Thoracic aorta (tissue), 2 donors: Measurements from ENCODE around the gene WRNIP1. TPM values are rescaled to one million over a fixed set of nuclear protein-coding genes. Genes with fewer than 3 reads are reported as not detected.

Source experiments
- ATAC-seq: fragments of 150-250 bp; one replicate; pipeline ENCODE4 v1.8.0; 2017; ENCODE audit warnings: low read depth; ENCODE audit not compliant: insufficient number of reproducible peaks, low FRiP score
- DNase-seq: peaks from one replicate; pipeline ENCODE4 v3.0.0-alpha.2; 2020; ENCODE audit warnings: low spot score
- H3K27ac ChIP-seq, 2 donors: fragments of 200-600 bp; sonication (generic); 1 replicate in 1 of 2; 2 replicates in 1 of 2; pipeline ENCODE4 v1.5.1; 2016; ENCODE audit warnings: mild to moderate bottlenecking in 2 of 2, moderate library complexity in 2 of 2
- H3K27me3 ChIP-seq: fragments of 200-600 bp; sonication (generic); replicated peaks from 2 replicates; pipeline ENCODE4 v1.6.0; 2016; ENCODE audit warnings: mild to moderate bottlenecking; ENCODE audit not compliant: insufficient read depth
- H3K36me3 ChIP-seq: fragments of 200-600 bp; sonication (generic); one replicate; pipeline ENCODE4 v1.5.1; 2016
- H3K4me1 ChIP-seq, 2 donors: fragments of 200-600 bp; sonication (generic); 1 replicate in 1 of 2; 2 replicates in 1 of 2; pipeline versions ENCODE4 v1.5.1 to v1.6.0; 2016; ENCODE audit warnings: low read depth in 2 of 2, mild to moderate bottlenecking in 1 of 2; ENCODE audit not compliant: control insufficient read depth in 1 of 2
- H3K4me3 ChIP-seq: fragments of 200-600 bp; sonication (generic); 2 replicates; pipeline ENCODE4 v1.5.1; 2016; ENCODE audit warnings: mild to moderate bottlenecking
- H3K9me3 ChIP-seq: fragments of 200-600 bp; sonication (generic); 2 replicates; pipeline ENCODE4 v1.5.1; 2016
- total RNA-seq, 2 donors: library from RNA; depleted of rRNA; stranded (reverse); fragments of >200 nt; gene quantifications; one replicate each; pipeline versions ENCODE4 v1.1.0 to v1.2.3, GENCODE V29; 2016
- TF ChIP-seq, protein P1 (sequence below): fragments of 200-600 bp; sonication (generic); IDR thresholded peaks from one replicate; pipeline ENCODE4 v1.5.1; 2019; ENCODE audit warnings: antibody characterized with exemption

The WRNIP1 gene
- total RNA-seq, 2 donors from 2014 or later: 87.8 to 93.3 TPM

DNA sequence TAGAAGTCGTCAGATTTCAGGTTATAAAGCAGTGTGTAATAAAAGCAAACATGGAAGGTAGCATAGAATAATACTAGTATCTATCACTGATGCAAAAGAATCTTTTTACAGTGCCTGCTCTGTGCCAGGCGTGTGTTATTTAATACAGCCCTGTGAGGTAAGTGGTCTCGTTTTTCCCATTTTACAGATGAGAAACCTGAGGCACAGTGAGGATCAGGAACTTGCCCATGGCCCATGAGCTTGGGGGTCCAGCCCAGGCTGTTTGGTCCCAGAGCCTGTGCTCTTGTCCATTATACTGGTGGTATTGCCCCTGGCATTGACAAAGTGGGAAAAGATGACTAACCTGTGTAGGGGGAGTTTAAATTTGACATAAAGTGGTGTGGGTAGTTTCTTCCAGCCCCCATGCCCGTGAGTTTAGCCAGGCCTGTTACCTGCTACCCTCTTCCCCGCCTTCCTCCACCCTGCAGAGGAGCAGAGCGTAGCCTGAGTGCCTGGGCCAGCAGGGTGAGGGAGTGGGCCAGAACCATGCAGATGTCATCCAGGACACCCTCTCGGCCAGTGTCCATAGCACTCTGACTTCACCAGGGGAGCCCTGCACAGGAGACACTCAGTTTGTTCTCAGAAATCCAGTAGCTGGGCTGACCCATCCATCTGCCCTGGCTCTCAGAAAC is 16.6 kb downstream of the WRNIP1 start:
- ATAC-seq (no peak), DNase-seq (no peak)
- H3K4me1 ChIP-seq: peaks cover 0 to 51% of the 10 kb centered on the region in 2 donors
- TF ChIP-seq, protein P1, sequence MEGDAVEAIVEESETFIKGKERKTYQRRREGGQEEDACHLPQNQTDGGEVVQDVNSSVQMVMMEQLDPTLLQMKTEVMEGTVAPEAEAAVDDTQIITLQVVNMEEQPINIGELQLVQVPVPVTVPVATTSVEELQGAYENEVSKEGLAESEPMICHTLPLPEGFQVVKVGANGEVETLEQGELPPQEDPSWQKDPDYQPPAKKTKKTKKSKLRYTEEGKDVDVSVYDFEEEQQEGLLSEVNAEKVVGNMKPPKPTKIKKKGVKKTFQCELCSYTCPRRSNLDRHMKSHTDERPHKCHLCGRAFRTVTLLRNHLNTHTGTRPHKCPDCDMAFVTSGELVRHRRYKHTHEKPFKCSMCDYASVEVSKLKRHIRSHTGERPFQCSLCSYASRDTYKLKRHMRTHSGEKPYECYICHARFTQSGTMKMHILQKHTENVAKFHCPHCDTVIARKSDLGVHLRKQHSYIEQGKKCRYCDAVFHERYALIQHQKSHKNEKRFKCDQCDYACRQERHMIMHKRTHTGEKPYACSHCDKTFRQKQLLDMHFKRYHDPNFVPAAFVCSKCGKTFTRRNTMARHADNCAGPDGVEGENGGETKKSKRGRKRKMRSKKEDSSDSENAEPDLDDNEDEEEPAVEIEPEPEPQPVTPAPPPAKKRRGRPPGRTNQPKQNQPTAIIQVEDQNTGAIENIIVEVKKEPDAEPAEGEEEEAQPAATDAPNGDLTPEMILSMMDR: no peak
- no peaks in the 10 kb centered on the region for H3K27me3 ChIP-seq
- peaks cover 15% of the 10 kb centered on the region for H3K36me3 ChIP-seq
- H3K9me3 ChIP-seq: no peaks in the 10 kb centered on the region
- H3K27ac ChIP-seq: no peak overlapping the region
- no peak overlapping the region for H3K4me3 ChIP-seq

DNA sequence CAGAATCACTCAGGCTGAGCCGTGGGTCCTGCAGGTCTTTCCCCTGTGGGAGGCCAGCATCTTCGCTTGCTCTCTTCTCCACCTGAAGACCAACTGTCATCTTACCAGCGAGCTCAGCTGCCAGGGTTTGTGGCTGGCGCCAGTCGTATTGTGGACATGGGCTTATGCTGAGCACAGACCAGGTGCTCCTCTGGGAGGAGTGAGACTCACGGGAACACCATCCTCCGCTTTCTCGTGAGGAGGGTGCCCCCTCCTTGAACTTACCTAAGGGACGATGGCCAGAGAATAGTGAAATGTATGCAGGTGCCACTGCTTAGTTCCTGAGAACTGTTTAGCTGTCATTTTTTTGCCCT is 17.1 kb downstream of the WRNIP1 start:
- H3K36me3 ChIP-seq: peaks cover 15% of the 10 kb centered on the region
- no peaks in the 10 kb centered on the region for H3K9me3 ChIP-seq
- ATAC-seq (no peak), DNase-seq (no peak)
- TF ChIP-seq, protein P1: no peak
- no peak overlapping the region for H3K4me3 ChIP-seq
- H3K27me3 ChIP-seq: no peaks in the 10 kb centered on the region
- H3K27ac ChIP-seq: no peak overlapping the region
- peaks cover 0 to 49% of the 10 kb centered on the region in 2 donors for H3K4me1 ChIP-seq

DNA sequence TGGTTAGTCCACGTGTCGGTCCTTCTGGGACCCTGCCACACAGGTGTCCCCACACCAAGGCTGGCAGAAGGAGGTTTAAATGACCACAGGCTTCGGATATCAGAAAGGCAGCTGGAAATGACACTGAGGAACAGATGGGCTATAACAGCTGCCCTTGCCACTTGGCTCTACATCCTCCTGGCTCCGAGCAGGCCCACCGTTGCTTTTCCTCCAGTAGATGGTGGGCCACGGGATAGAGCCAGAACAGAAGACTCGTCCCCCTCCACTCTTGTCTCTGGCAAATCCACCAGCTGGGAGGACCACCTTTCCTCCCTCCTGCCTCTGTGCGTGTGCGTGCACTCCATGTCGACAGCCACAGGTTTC is 17.6 kb downstream of the WRNIP1 start:
- no peak overlapping the region for H3K4me3 ChIP-seq
- TF ChIP-seq, protein P1: no peak
- no peaks in the 10 kb centered on the region for H3K9me3 ChIP-seq
- H3K27me3 ChIP-seq: no peaks in the 10 kb centered on the region
- H3K36me3 ChIP-seq: peaks cover 15% of the 10 kb centered on the region
- H3K4me1 ChIP-seq: peaks cover 0 to 44% of the 10 kb centered on the region in 2 donors
- H3K27ac ChIP-seq: no peak overlapping the region
- DNase-seq (no peak), ATAC-seq (no peak)

DNA sequence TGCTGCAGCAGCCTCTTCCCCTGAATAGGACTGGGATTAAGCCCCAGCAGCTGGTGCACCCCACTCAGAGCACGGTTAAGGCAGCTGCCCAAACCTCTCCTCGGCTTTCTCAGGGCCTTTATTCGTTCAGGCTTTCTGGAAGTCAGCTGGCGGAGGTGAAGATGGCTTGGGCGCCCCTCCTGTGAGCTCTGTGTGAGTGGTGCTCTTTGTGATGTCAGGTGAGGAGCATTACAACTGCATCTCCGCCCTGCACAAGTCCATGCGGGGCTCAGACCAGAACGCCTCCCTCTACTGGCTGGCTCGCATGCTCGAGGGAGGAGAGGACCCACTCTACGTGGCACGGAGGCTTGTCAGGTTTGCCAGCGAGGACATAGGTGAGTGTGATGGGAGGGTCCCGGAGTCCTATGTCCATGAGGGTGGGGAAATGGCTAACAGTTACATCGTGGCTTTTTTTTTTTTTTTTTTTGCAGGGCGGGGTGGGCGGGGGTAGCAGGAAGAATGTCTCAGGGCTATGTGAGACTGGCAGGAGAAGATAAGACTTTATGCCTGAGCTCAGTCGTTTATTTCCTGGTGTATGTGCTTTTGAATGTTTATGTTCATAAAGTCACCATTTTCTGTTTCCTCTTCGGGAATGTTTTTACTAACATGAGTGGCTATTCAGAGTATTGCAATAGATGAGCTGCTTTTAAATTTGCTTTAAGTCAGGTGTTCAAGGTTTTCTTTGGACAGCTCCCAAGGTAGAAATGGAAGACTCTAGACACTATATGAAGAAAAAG is 18.2 kb downstream of the WRNIP1 start:
- Histone ChIP-seq H3K4me3 (no peak overlapping the region), H3K27ac (no peak overlapping the region), H3K4me1 (peaks cover 0 to 38% of the 10 kb centered on the region in 2 donors), H3K27me3 (no peaks in the 10 kb centered on the region), H3K9me3 (no peaks in the 10 kb centered on the region), H3K36me3 (peaks cover 15% of the 10 kb centered on the region)
- TF ChIP-seq, protein P1: no peak
- ATAC-seq (no peak), DNase-seq (no peak)

DNA sequence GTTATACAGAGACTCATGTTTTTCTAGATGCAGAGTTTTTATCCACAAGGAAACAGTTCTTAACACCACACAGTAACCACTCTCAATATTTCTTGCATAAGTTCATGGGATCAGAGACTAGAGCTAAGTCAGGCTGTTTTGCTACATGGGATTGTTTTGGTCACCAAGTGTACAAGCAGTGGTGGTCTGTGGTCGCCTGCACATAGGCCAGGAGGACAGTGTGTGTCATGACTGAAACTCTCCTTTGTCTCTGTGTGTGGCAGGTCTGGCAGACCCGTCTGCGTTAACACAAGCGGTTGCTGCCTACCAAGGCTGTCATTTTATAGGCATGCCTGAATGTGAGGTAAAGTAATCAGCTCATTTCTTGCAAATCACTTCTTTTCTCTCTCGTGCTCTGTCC is 18.9 kb downstream of the WRNIP1 start:
- H3K4me1 ChIP-seq: peaks cover 0 to 43% of the 10 kb centered on the region in 2 donors
- ATAC-seq (no peak), DNase-seq (no peak)
- no peaks in the 10 kb centered on the region for H3K9me3 ChIP-seq
- TF ChIP-seq, protein P1: no peak
- no peaks in the 10 kb centered on the region for H3K27me3 ChIP-seq
- no peak overlapping the region for H3K27ac ChIP-seq
- peaks cover 15% of the 10 kb centered on the region for H3K36me3 ChIP-seq
- no peak overlapping the region for H3K4me3 ChIP-seq
